Uterus (tissue), 4 donors: ENCODE results near the gene SMAP2. TPM values are rescaled to one million over a fixed set of nuclear protein-coding genes. Genes with fewer than 3 reads are reported as not detected.

Source experiments
- DNase-seq, 2 donors: peaks; one replicate each; pipeline ENCODE4 v3.0.0-alpha.2; 2019 to 2020
- H3K27ac ChIP-seq, 2 donors: fragments of 200-600 bp; sonication (generic); 1 replicate in 1 of 2; 2 replicates in 1 of 2; pipeline ENCODE4 v1.5.1; 2016 to 2018
- H3K27me3 ChIP-seq, 2 donors: fragments of 200-600 bp; sonication (generic); one replicate each; pipeline ENCODE4 v1.5.1; 2018 to 2019; ENCODE audit warnings: control low read depth in 1 of 2
- H3K36me3 ChIP-seq, 2 donors: fragments of 200-600 bp; sonication (generic); one replicate each; pipeline ENCODE4 v1.5.1; 2019; ENCODE audit warnings: control low read depth in 1 of 2
- H3K4me1 ChIP-seq, 2 donors: fragments of 200-600 bp; sonication (generic); one replicate each; pipeline ENCODE4 v1.5.1; 2018 to 2019; ENCODE audit warnings: control low read depth in 1 of 2
- H3K4me3 ChIP-seq, 2 donors: fragments of 200-600 bp; sonication (generic); 1 replicate in 1 of 2; 2 replicates in 1 of 2; pipeline ENCODE4 v1.5.1; 2018 to 2019; ENCODE audit warnings: mild to moderate bottlenecking in 1 of 2
- H3K9me3 ChIP-seq, 2 donors: fragments of 200-600 bp; sonication (generic); one replicate each; pipeline ENCODE4 v1.5.1; 2019; ENCODE audit warnings: control low read depth in 1 of 2
- CTCF ChIP-seq, 4 experiments: fragments of 200-600 bp in 2 of 4; fragments of 450-650 bp in 2 of 4; sonication (generic) in 2 of 4; IDR thresholded peaks; one replicate each; pipeline ENCODE4 v1.5.1; 2016 to 2019; ENCODE audit warnings: antibody characterized with exemption in 4 of 4, mild to moderate bottlenecking in 2 of 4, moderate library complexity in 1 of 4
- POLR2A ChIP-seq, 2 donors: fragments of 450-650 bp; IDR thresholded peaks; one replicate each; pipeline ENCODE4 v1.6.1; 2016; ENCODE audit warnings: antibody characterized with exemption in 2 of 2, mild to moderate bottlenecking in 1 of 2, moderate library complexity in 1 of 2
- intact Hi-C: fragments of 100-400 bp; cut with DNase I; formaldehyde crosslinking; loops from one replicate; pipeline ENCODE4 v1.15.1; 2023; ENCODE audit warnings: low total_unique reads
- total RNA-seq, 4 donors: library from RNA; depleted of rRNA in 3 of 4; stranded (reverse); fragments of >200 nt in 3 of 4; gene quantifications; one replicate each; pipeline versions ENCODE4 v1.1.0 to v1.2.4, GENCODE V29; 2014 to 2023
- donor health status: DM: yes; HTN: yes; CAD: no.

Gene SMAP2
- total RNA-seq, 4 donors from 2014 or later = 11.1 to 24.8 (median 18.6) TPM

GRCh38 chr1:40393173-40393572 lies 19.6 kb downstream of the SMAP2 start:
- Histone ChIP-seq H3K9me3 (no peaks in the 10 kb centered on the region), H3K27ac (no peak overlapping the region), H3K36me3 (no peaks in the 10 kb centered on the region), H3K27me3 (no peaks in the 10 kb centered on the region), H3K4me3 (no peak overlapping the region), H3K4me1 (peaks cover 0 to 5% of the 10 kb centered on the region in 2 donors)
- TF ChIP-seq CTCF (IDR thresholded peaks at IDR 0.05) (no peak), POLR2A (IDR thresholded peaks at IDR 0.05) (no peak)
- intact Hi-C loops = no loop called here
- DNase-seq = no peak

DNA sequence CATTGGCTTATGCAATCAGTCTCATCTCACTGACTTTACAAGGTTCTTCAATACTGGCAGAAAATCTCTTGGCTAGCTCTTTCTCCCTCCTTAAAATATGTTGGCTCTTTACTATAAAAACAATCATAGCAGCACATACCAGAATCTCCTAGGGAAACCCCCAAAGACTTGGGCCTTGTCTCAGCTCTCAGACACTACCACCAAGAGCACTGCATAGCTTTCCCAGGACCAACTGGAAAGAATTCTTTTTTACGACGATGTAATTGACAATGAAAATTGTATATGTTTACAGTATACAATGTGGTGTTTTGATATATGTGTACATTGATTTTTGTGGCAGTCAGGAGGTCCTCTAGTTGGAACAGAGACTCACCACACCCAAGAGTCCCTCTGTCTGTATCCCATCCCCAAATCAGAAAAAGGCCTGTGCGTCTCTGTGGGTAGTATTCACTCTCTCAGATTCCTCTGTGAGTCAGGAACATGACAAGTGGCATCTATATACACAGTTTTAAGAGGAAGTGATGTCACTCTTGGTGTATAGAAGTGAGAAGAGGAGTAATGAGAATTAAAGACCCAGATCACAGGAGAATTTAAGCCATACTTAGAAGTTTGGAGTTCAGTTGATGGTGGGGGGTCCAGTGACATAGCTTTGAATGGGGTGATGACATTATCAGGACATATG lies 21.1 kb downstream of the SMAP2 start:
- H3K4me3 ChIP-seq = no peak overlapping the region
- H3K36me3 ChIP-seq = no peaks in the 10 kb centered on the region
- DNase-seq = no peak
- TF ChIP-seq CTCF (IDR thresholded peaks at IDR 0.05) (no peak), POLR2A (IDR thresholded peaks at IDR 0.05) (no peak)
- H3K9me3 ChIP-seq = no peaks in the 10 kb centered on the region
- no peak overlapping the region for H3K27ac ChIP-seq
- intact Hi-C loops = no loop called here
- peaks cover 0 to 5% of the 10 kb centered on the region in 2 donors for H3K4me1 ChIP-seq
- H3K27me3 ChIP-seq = no peaks in the 10 kb centered on the region

GRCh38 chr1:40395190-40396175 lies 22.0 kb downstream of the SMAP2 start:
- Histone ChIP-seq H3K36me3 (no peaks in the 10 kb centered on the region), H3K27me3 (no peaks in the 10 kb centered on the region), H3K27ac (peak overlapping the region in 1 of 2 donors; percentile 9), H3K4me3 (no peak overlapping the region), H3K4me1 (peaks cover 0 to 5% of the 10 kb centered on the region in 2 donors), H3K9me3 (no peaks in the 10 kb centered on the region)
- intact Hi-C loops = no loop called here
- no peak for TF ChIP-seq POLR2A (IDR thresholded peaks at IDR 0.05)
- TF ChIP-seq CTCF (IDR thresholded peaks at IDR 0.05) = no peak
- DNase-seq = no peak

DNA sequence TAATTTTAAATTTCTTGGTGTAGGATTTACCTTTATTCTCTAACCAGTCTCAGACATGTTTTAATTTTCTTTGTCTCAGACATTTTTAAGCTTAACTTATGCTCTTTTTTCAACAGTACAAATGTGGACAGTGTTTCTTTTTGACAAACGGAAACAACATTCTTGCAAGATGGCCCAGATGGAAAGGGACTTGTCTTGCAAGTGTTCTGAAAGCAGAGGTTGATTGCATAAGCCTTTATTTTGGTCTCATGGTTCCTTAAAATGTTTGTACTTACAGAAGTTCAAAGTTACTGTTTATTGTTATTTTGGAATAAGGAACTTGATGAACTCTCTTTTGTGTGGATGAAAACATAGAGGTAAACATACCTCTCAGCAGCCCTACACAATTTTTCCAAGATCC lies 22.9 kb downstream of the SMAP2 start:
- intact Hi-C loops = no loop called here
- no peaks in the 10 kb centered on the region for H3K27me3 ChIP-seq
- no peak for DNase-seq
- H3K27ac ChIP-seq = peak overlapping the region in 1 of 2 donors; percentile 9
- no peaks in the 10 kb centered on the region for H3K4me1 ChIP-seq
- TF ChIP-seq POLR2A (IDR thresholded peaks at IDR 0.05) (no peak), CTCF (IDR thresholded peaks at IDR 0.05) (no peak)
- no peak overlapping the region for H3K4me3 ChIP-seq
- H3K9me3 ChIP-seq = no peaks in the 10 kb centered on the region
- H3K36me3 ChIP-seq = no peaks in the 10 kb centered on the region

DNA sequence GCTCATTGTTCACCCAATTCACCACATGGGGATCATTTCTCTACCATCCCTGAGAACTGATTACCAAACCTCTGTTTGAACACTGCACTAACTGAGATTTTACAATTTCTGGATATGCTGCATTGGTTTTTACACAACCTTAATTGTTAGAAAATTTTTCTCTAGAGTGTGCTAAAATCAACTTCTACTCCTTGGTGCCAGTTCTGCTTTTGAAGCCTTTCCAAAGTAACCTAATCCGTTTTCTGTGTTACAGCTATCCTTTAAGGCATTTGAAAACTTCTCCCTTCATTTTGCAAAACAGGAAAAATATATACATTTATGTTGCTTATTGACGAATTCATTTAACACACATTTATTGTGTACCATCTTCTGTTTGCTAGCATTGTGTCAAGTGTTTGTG lies 23.7 kb downstream of the SMAP2 start:
- intact Hi-C loops = no loop called here
- Histone ChIP-seq H3K4me1 (no peaks in the 10 kb centered on the region), H3K27ac (no peak overlapping the region), H3K36me3 (no peaks in the 10 kb centered on the region), H3K9me3 (no peaks in the 10 kb centered on the region), H3K4me3 (no peak overlapping the region), H3K27me3 (no peaks in the 10 kb centered on the region)
- no peak for TF ChIP-seq CTCF (IDR thresholded peaks at IDR 0.05)
- TF ChIP-seq POLR2A (IDR thresholded peaks at IDR 0.05) = no peak
- DNase-seq = no peak
